IMR-90 (cell line): Measurements from ENCODE around the gene ANKRD33B. TPM values are rescaled to one million over a fixed set of nuclear protein-coding genes. Genes with fewer than 3 reads are reported as not detected.

Source experiments
- ATAC-seq: fragments of 200-7000 bp; cut with Tn5 transposase; 2 replicates; pipeline ENCODE4 v1.9.1; 2020; ENCODE audit warnings: low read depth, mild to moderate bottlenecking, moderate library complexity
- BruUV-seq: library from RNA; stranded (reverse); fragments of 400-500 nt; replicated peaks from 2 replicates; lab custom pipeline; 2021; lab: Mats Ljungman, UMichigan
- CTCF ChIA-PET: fragments of 300-600 bp; formaldehyde crosslinking; extraction: SDS; loops from one replicate; lab custom pipeline; 2021; ENCODE audit warnings: antibody characterized with exemption; lab: Yijun Ruan, JAX
- POLR2A ChIA-PET: fragments of 300-600 bp; sonication (Branson Sonifier 250); formaldehyde crosslinking; loops from one replicate; lab custom pipeline; 2022; ENCODE audit warnings: antibody characterized with exemption; ENCODE audit not compliant: unreplicated experiment; lab: Charles Lee
- DNase-seq: peaks from one replicate; pipeline ENCODE4 v3.0.0; 2013
- H2AFZ ChIP-seq: replicated peaks from 2 replicates; pipeline ENCODE3; 2013; ENCODE audit warnings: low read length, mild to moderate bottlenecking; ENCODE audit not compliant: poor library complexity
- H2AK5ac ChIP-seq: 2 replicates; pipeline ENCODE4 v1.6.1; 2013; ENCODE audit warnings: low read depth, low read length, inconsistent platforms
- H2AK9ac ChIP-seq: replicated peaks from 2 replicates; pipeline ENCODE3; 2013; ENCODE audit warnings: mild to moderate bottlenecking, low read depth, low read length, moderate library complexity; ENCODE audit not compliant: poor library complexity
- H2BK120ac ChIP-seq: 2 replicates; pipeline ENCODE4 v1.6.1; 2013; ENCODE audit warnings: low read depth, low read length, inconsistent platforms
- H2BK15ac ChIP-seq: 3 replicates; pipeline ENCODE4 v1.6.1; 2013; ENCODE audit warnings: low read depth, low read length, inconsistent platforms
- H2BK20ac ChIP-seq: 2 replicates; pipeline ENCODE4 v1.6.1; 2013; ENCODE audit warnings: low read depth, mild to moderate bottlenecking, inconsistent platforms, low read length, moderate library complexity
- H2BK5ac ChIP-seq: 2 replicates; pipeline ENCODE4 v1.6.1; 2013; ENCODE audit warnings: mild to moderate bottlenecking, low read depth, low read length, inconsistent platforms; ENCODE audit not compliant: poor library complexity, severe bottlenecking
- H3K14ac ChIP-seq: replicated peaks from 2 replicates; pipeline ENCODE4 v1.6.1; 2013; ENCODE audit warnings: low read depth, low read length, inconsistent platforms
- H3K18ac ChIP-seq: 2 replicates; pipeline ENCODE4 v1.6.1; 2013; ENCODE audit warnings: low read depth, low read length, control low read depth
- H3K23ac ChIP-seq: 2 replicates; pipeline ENCODE4 v1.6.1; 2013; ENCODE audit warnings: low read depth, low read length, inconsistent platforms
- H3K27ac ChIP-seq: 2 replicates; pipeline ENCODE4 v1.5.1; 2013; ENCODE audit warnings: mild to moderate bottlenecking, control low read depth, low read length; ENCODE audit not compliant: insufficient read depth
- H3K27me3 ChIP-seq: 2 replicates; pipeline ENCODE4 v1.6.1; 2013; ENCODE audit warnings: low read length; ENCODE audit not compliant: control insufficient read depth, insufficient read depth
- H3K36me3 ChIP-seq: 2 replicates; pipeline ENCODE4 v1.6.1; 2013; ENCODE audit warnings: low read length, mixed read lengths; ENCODE audit not compliant: control insufficient read depth, insufficient read depth
- H3K4ac ChIP-seq: 2 replicates; pipeline ENCODE4 v1.6.1; 2013; ENCODE audit warnings: low read depth, low read length, inconsistent platforms
- H3K4me1 ChIP-seq: 2 replicates; pipeline ENCODE4 v1.6.1; 2013; ENCODE audit warnings: low read length, mixed read lengths; ENCODE audit not compliant: control insufficient read depth, insufficient read depth
- H3K4me2 ChIP-seq: 2 replicates; pipeline ENCODE4 v1.6.1; 2013; ENCODE audit warnings: low read depth, mild to moderate bottlenecking, control low read depth, low read length, moderate library complexity
- H3K4me3 ChIP-seq: 2 replicates; pipeline ENCODE4 v1.5.1; 2013; ENCODE audit warnings: low read depth, mild to moderate bottlenecking, control low read depth, low read length, moderate library complexity; ENCODE audit not compliant: insufficient read depth
- H3K56ac ChIP-seq: 2 replicates; pipeline ENCODE4 v1.6.1; 2013; ENCODE audit warnings: low read length, inconsistent platforms; ENCODE audit not compliant: insufficient read depth; ENCODE audit errors: extremely low read depth
- H3K79me1 ChIP-seq, 2 experiments: 2 replicates each; pipeline ENCODE4 v1.6.1; 2013; ENCODE audit warnings: low read length in 2 of 2, inconsistent platforms in 1 of 2, low read depth in 1 of 2
- H3K9ac ChIP-seq: 2 replicates; pipeline ENCODE4 v1.6.1; 2013; ENCODE audit warnings: low read depth, low read length, control low read depth
- H3K9me1 ChIP-seq: 2 replicates; pipeline ENCODE4 v1.6.1; 2013; ENCODE audit warnings: low read length, inconsistent platforms; ENCODE audit not compliant: insufficient read depth
- H3K9me3 ChIP-seq: 2 replicates; pipeline ENCODE4 v1.6.1; 2013; ENCODE audit warnings: low read length; ENCODE audit not compliant: control insufficient read depth, insufficient read depth
- H4K20me1 ChIP-seq: 2 replicates; pipeline ENCODE4 v1.6.1; 2013; ENCODE audit warnings: low read length, inconsistent platforms; ENCODE audit not compliant: insufficient read depth
- H4K5ac ChIP-seq: 2 replicates; pipeline ENCODE4 v1.6.1; 2013; ENCODE audit warnings: mild to moderate bottlenecking, low read depth, low read length, control low read depth
- H4K8ac ChIP-seq, 2 experiments: 2 replicates each; pipeline ENCODE4 v1.6.1; 2013; ENCODE audit warnings: low read depth in 2 of 2, low read length in 2 of 2, control low read depth in 1 of 2, inconsistent platforms in 1 of 2
- H4K91ac ChIP-seq: 2 replicates; pipeline ENCODE4 v1.6.1; 2013; ENCODE audit warnings: low read depth, low read length, inconsistent platforms; ENCODE audit not compliant: insufficient read depth
- BHLHE40 ChIP-seq: fragments of 150-350 bp; IDR thresholded peaks from 2 replicates; pipeline ENCODE4 v1.6.1; 2016; ENCODE audit warnings: mild to moderate bottlenecking, low read depth, low read length
- CEBPB ChIP-seq: IDR thresholded peaks from 2 replicates; pipeline ENCODE4 v1.6.1; 2012; ENCODE audit warnings: low read depth, low read length, improper control_type of control experiment
- CHD1 ChIP-seq: IDR thresholded peaks from 2 replicates; pipeline ENCODE4 v1.6.1; 2012; ENCODE audit warnings: low read depth, low read length, improper control_type of control experiment
- FOS ChIP-seq: fragments of 150-350 bp; IDR thresholded peaks from 2 replicates; pipeline ENCODE4 v1.6.1; 2016; ENCODE audit warnings: low read depth, low read length
- MAFK ChIP-seq: IDR thresholded peaks from 2 replicates; pipeline ENCODE4 v1.6.1; 2012; ENCODE audit warnings: low read depth, low read length, improper control_type of control experiment
- MAZ ChIP-seq: IDR thresholded peaks from 2 replicates; pipeline ENCODE4 v1.6.1; 2012; ENCODE audit warnings: low read depth, mild to moderate bottlenecking, low read length, improper control_type of control experiment, moderate library complexity, borderline replicate concordance
- RAD21 ChIP-seq: IDR thresholded peaks from 2 replicates; pipeline ENCODE4 v1.6.1; 2012; ENCODE audit warnings: low read length, improper control_type of control experiment
- RCOR1 ChIP-seq: IDR thresholded peaks from 2 replicates; pipeline ENCODE4 v1.6.1; 2012; ENCODE audit warnings: mild to moderate bottlenecking, low read length, improper control_type of control experiment; ENCODE audit not compliant: insufficient replicate concordance
- whole genome bisulfite sequencing, 2 experiments: methylation state at CpG; one replicate each; pipeline versions ENCODE4 v1.1.5 to v1.1.7; 2013; ENCODE audit warnings: missing lambda C conversion rate in 2 of 2; ENCODE audit not compliant: insufficient read length in 1 of 2; ENCODE audit errors: extremely low coverage in 2 of 2; 5-methylcytosine and 5-hydroxymethylcytosine counted together
- dilution Hi-C: fragments of 300-500 bp; cut with HindIII; formaldehyde crosslinking; loops from one replicate; pipeline ENCODE4 v1.14.3; 2018; ENCODE audit warnings: low sequenced_read_pairs; ENCODE audit not compliant: unreplicated experiment
- in situ Hi-C: fragments of 300-500 bp; cut with MboI; formaldehyde crosslinking; loops from 3 replicates; pipeline ENCODE4 v1.14.3; 2019; ENCODE audit warnings: low sequenced_read_pairs, inconsistent platforms, mixed read lengths
- intact Hi-C: fragments of 100-400 bp; cut with micrococcal nuclease; formaldehyde crosslinking; loops from 2 replicates; pipeline ENCODE4 v1.10.0; 2022
- polyA plus RNA-seq, 3 experiments: library from polyadenylated mRNA; depleted of rRNA; stranded (reverse); fragments of >200 nt; gene quantifications; 2 replicates each; pipeline ENCODE4 v1.2.3, GENCODE V29; 2012; ENCODE audit warnings: low replicate concordance in 1 of 3
- total RNA-seq: library from RNA; depleted of rRNA; stranded (reverse); fragments of >200 nt; gene quantifications from 2 replicates; pipeline ENCODE4 v1.2.3, GENCODE V29; 2012
- TF ChIP-seq, protein P1 (sequence below): fragments of 150-350 bp; IDR thresholded peaks from 2 replicates; pipeline ENCODE4 v1.6.1; 2016; ENCODE audit warnings: low read depth, mild to moderate bottlenecking, low read length, moderate library complexity, borderline replicate concordance
- TF ChIP-seq, protein P2 (sequence below): fragments of 150-350 bp; IDR thresholded peaks from 2 replicates; pipeline ENCODE4 v1.6.1; 2017; ENCODE audit warnings: mild to moderate bottlenecking, antibody characterized with exemption, low read length, low read depth

The ANKRD33B gene
- total and polyA plus RNA-seq, 2 of the 4 experiments (the other 2 are of a cell fraction) = 2.5 to 3.3 TPM

DNA sequence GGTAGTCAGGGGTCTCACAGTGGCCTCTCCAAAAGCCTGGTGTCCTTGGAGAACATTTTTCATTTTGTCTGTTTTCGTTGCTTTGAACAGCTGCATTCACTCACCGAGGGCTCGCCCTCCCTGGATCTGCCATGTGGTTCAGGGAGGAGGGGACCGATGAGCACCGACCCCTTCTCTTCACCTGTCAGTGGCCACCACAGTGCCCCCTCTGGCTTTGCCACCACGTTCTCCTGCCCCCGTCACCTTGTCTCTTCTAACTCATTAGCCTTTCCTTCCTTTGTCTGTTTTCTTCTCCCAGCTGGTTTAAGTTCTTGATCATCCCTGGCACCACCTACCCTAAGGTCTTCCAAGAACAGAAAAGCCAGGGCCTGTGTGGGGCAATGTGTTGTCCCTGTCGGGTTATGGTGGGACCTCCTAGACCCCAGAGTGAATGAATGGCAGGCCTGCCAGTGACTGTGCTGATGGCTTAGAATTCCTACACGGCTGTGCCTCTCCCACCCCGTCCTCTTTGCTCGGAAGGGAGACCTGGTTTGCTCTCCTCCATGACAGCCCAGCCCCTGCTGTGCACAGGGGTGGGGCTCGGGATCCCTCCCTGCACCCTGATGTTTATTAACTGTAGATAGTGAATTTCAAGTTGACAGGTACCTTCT lies 90.0 kb downstream of the ANKRD33B start:
- 76% methylated on average over 3 of the region's 12 CpGs; no CpG with 5 or more reads in 1 of the 2 experiments for WGBS, 2 experiments
- CTCF ChIA-PET = no interaction called here
- dilution Hi-C loops = no loop called here

More for the DNA sequence above, 90.0 kb downstream of the ANKRD33B start:
- Histone ChIP-seq H3K27me3 (no peaks in the 10 kb centered on the region), H3K56ac (no peak overlapping the region), H4K8ac (no peak overlapping the region), H3K9ac (no peak overlapping the region), H4K91ac (no peak overlapping the region), H3K9me1 (peaks cover 10% of the 10 kb centered on the region), H2BK20ac (no peak overlapping the region), H3K79me1 (peaks cover 0 to 15% of the 10 kb centered on the region in 2 experiments; a peak in 2 of 4 replicates), H3K18ac (no peak overlapping the region), H2AFZ (no peak overlapping the region), H3K4ac (no peak overlapping the region), H3K23ac (no peak overlapping the region), H3K27ac (no peak overlapping the region), H3K4me3 (no peak overlapping the region), H3K4me2 (no peak overlapping the region), H3K36me3 (peaks cover 55% of the 10 kb centered on the region; the same call in 1 of the 2 replicates), H4K5ac (no peak overlapping the region), H2AK9ac (no peak overlapping the region), H2BK120ac (no peak overlapping the region), H2BK15ac (no peak overlapping the region), H3K4me1 (peaks cover 2% of the 10 kb centered on the region; the same call in 1 of the 2 replicates), H2BK5ac (no peak overlapping the region), H2AK5ac (no peak overlapping the region), H3K9me3 (no peaks in the 10 kb centered on the region; the same call in 1 of the 2 replicates), H3K14ac (no peak overlapping the region), H4K20me1 (peaks cover 28% of the 10 kb centered on the region)
- TF ChIP-seq MAZ (no peak), BHLHE40 (no peak), CHD1 (no peak), RAD21 (no peak), MAFK (no peak), CEBPB (no peak), FOS (no peak), RCOR1 (no peak)
- TF ChIP-seq, protein P1, sequence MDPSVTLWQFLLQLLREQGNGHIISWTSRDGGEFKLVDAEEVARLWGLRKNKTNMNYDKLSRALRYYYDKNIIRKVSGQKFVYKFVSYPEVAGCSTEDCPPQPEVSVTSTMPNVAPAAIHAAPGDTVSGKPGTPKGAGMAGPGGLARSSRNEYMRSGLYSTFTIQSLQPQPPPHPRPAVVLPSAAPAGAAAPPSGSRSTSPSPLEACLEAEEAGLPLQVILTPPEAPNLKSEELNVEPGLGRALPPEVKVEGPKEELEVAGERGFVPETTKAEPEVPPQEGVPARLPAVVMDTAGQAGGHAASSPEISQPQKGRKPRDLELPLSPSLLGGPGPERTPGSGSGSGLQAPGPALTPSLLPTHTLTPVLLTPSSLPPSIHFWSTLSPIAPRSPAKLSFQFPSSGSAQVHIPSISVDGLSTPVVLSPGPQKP = no peak
- TF ChIP-seq, protein P2, sequence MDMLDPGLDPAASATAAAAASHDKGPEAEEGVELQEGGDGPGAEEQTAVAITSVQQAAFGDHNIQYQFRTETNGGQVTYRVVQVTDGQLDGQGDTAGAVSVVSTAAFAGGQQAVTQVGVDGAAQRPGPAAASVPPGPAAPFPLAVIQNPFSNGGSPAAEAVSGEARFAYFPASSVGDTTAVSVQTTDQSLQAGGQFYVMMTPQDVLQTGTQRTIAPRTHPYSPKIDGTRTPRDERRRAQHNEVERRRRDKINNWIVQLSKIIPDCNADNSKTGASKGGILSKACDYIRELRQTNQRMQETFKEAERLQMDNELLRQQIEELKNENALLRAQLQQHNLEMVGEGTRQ = no peak
- POLR2A ChIA-PET = no interaction called here
- ATAC-seq = no peak
- DNase-seq = no peak
- intact Hi-C loops = no loop called here
- no TSS peak for BruUV-seq
- in situ Hi-C loops = no loop called here
